IPS-18c (cell line): Measurements from ENCODE around the gene TPRKB.
"Not testable (repeated sequence)": the region's sequence is repeated elsewhere in the genome, so short reads cannot be mapped to it uniquely, and the experiment has no call there.

Source experiments
- H3K4me3 ChIP-seq: 2 replicates; pipeline ENCODE4 v1.7.0; 2013; ENCODE audit warnings: low read depth, mild to moderate bottlenecking, low read length, moderate library complexity; ENCODE audit not compliant: insufficient read depth
- H3K9me3 ChIP-seq: one replicate; pipeline ENCODE4 v1.6.1; 2013; ENCODE audit warnings: mild to moderate bottlenecking, low read length, moderate library complexity; ENCODE audit not compliant: control insufficient read depth, insufficient read depth

The TPRKB gene

GRCh38 chr2:73684905-73685304 is 52.2 kb downstream of the TPRKB start:
- not testable (repeated sequence) for H3K4me3 ChIP-seq, H3K9me3 ChIP-seq

DNA sequence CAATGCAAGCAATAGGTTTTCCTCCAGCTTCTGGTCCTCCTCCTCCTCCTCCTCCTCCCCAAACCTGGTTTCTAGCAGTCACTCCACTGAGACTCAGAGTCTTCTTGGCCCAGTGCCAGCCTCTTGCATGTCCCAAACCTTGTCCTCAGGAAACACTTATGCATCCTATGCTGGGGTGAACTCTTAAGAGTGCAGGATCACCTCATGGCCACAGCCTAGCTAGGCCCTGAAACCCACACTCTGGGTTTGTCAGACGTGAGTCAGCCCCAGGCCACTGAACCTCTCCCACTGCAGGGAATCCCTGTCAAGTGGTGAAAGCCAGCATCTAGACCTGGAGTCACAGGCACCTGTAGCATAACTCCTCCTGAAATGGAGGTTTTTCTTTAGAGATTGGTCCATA is 52.8 kb downstream of the TPRKB start:
- H3K4me3 ChIP-seq, H3K9me3 ChIP-seq: not testable (repeated sequence)

- not testable (repeated sequence) for H3K9me3 ChIP-seq, H3K4me3 ChIP-seq
These were observed 57.1 kb downstream of the TPRKB start for GRCh38 chr2:73679951-73680571.
